ENCODE measurements around the gene PTGFRN.
A peak's percentile ranks its signal among the peaks of the same experiment; 100 is the strongest.

DNA sequence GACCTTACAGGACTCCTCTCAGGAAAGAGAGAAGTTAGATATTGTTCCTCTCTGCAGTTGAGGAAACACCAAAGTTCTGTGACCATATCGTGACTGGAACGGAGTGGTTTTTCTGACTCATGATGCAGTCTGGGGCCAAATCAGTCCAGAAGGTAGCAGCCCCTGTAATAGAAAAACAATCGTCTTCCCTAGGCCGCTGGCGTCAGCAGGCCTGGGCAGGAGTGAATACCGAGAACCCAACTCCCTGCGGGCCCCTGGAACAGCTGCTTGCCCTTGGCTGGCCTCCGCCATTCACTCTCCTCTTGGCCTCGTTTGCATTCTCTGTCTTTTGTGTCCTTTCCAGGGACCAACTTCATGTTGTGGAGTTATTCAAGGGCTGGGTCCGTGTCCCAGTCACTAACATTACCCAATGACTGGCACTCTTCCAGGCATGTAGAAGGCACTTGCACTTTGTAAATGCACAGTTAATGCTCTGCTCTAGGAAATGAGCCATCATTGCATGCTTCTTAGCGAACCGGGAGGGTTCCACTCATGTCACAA lies 81.0 kb downstream of the PTGFRN start:
- TF ChIP-seq, protein P1, sequence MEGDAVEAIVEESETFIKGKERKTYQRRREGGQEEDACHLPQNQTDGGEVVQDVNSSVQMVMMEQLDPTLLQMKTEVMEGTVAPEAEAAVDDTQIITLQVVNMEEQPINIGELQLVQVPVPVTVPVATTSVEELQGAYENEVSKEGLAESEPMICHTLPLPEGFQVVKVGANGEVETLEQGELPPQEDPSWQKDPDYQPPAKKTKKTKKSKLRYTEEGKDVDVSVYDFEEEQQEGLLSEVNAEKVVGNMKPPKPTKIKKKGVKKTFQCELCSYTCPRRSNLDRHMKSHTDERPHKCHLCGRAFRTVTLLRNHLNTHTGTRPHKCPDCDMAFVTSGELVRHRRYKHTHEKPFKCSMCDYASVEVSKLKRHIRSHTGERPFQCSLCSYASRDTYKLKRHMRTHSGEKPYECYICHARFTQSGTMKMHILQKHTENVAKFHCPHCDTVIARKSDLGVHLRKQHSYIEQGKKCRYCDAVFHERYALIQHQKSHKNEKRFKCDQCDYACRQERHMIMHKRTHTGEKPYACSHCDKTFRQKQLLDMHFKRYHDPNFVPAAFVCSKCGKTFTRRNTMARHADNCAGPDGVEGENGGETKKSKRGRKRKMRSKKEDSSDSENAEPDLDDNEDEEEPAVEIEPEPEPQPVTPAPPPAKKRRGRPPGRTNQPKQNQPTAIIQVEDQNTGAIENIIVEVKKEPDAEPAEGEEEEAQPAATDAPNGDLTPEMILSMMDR (IDR thresholded peaks at IDR 0.05) = no peak
- TF ChIP-seq POLR2A (IDR thresholded peaks at IDR 0.05) (no peak), EP300 (IDR thresholded peaks at IDR 0.05) (no peak), POLR2AphosphoS5 (IDR thresholded peaks at IDR 0.05) (peak in 3 of 4 donors; percentile 20 to 50 (median 39))

All from sigmoid colon (tissue), 4 donors.